Measurements from ENCODE around the gene LNP1.

DNA sequence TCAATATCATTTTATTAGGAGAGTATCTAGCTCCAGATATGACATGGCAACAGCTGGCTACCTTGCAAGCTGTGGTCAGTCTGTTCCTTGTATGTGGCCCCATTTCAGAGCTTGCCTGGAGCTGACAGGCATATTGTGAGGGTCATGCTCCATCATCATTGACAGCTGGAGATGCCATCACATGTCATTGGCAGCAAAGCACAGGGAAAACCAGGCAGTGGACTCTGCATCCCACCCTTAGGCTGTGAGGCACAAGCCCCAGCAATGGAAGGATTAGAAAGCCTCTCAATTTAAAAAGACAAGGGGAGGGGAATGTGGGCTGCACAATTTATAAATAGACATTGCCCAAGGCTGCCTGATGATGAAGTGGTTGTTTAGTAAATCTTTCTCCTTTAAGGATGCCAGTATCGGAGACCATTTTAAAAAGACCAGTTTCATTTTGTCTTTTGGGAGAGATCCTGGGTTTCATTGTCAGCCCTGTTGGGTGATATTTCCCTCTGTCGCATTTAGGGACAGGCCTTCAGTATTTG, 27.9 kb downstream of the LNP1 start:
- TF ChIP-seq, protein P1, sequence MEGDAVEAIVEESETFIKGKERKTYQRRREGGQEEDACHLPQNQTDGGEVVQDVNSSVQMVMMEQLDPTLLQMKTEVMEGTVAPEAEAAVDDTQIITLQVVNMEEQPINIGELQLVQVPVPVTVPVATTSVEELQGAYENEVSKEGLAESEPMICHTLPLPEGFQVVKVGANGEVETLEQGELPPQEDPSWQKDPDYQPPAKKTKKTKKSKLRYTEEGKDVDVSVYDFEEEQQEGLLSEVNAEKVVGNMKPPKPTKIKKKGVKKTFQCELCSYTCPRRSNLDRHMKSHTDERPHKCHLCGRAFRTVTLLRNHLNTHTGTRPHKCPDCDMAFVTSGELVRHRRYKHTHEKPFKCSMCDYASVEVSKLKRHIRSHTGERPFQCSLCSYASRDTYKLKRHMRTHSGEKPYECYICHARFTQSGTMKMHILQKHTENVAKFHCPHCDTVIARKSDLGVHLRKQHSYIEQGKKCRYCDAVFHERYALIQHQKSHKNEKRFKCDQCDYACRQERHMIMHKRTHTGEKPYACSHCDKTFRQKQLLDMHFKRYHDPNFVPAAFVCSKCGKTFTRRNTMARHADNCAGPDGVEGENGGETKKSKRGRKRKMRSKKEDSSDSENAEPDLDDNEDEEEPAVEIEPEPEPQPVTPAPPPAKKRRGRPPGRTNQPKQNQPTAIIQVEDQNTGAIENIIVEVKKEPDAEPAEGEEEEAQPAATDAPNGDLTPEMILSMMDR (IDR thresholded peaks at IDR 0.05 in 8 of 11, conservative IDR thresholded peaks at IDR 0.05 in 3 of 11), result no peak
- TF ChIP-seq POLR2AphosphoS5 (IDR thresholded peaks at IDR 0.05), result no peak
- no peak for TF ChIP-seq POLR2A (IDR thresholded peaks at IDR 0.05)

All from spleen (tissue), 7 donors.